HepG2 (cell line): ENCODE results near the gene HCN4. TPM values are rescaled to one million over a fixed set of nuclear protein-coding genes. Genes with fewer than 3 reads are reported as not detected.

Experiments
- ATAC-seq: fragments of 200-7000 bp; cut with Tn5 transposase; 3 replicates; pipeline ENCODE4 v1.9.1; 2020; ENCODE audit warnings: mild to moderate bottlenecking, moderate library complexity
- BruUV-seq: library from RNA; stranded (reverse); fragments of 400-500 nt; replicated peaks from 2 replicates; lab custom pipeline; 2021; lab: Mats Ljungman, UMichigan
- CTCF ChIA-PET: fragments of 300-600 bp; formaldehyde crosslinking; extraction: SDS; loops from one replicate; lab custom pipeline; 2021; ENCODE audit warnings: low total read pairs, inconsistent platforms, low intra/inter-chr PET ratio; lab: Yijun Ruan, JAX
- POLR2A ChIA-PET: fragments of 350-600 bp; sonication (Branson Sonifier 250); formaldehyde crosslinking; loops from one replicate; lab custom pipeline; 2020; ENCODE audit warnings: antibody characterized with exemption, inconsistent platforms; lab: Yijun Ruan, JAX
- DNase-seq: peaks from one replicate; pipeline ENCODE4 v3.0.0-alpha.2; 2015; ENCODE audit warnings: low spot score
- FAIRE-seq: peaks from 3 replicates; lab custom pipeline; 2011; peaks lifted over from hg19 to GRCh38; lab: Jason Lieb, UNC
- H2AFZ ChIP-seq: one replicate; pipeline ENCODE4 v1.6.1; 2011; ENCODE audit warnings: low read length, inconsistent platforms
- H3K27ac ChIP-seq: fragments of 300-600 bp; 3 replicates; pipeline ENCODE4 v1.8.0; 2011; ENCODE audit warnings: mixed run types, mild to moderate bottlenecking, mixed read lengths, low read length, inconsistent platforms; ENCODE audit not compliant: insufficient read depth; ENCODE audit errors: extremely low read length
- H3K27me3 ChIP-seq, 2 experiments: fragments of 200-600 bp in 1 of 2; 2 replicates in 1 of 2; 3 replicates in 1 of 2; pipeline versions ENCODE4 v1.6.0 to v1.8.0; 2011; ENCODE audit warnings: low read length in 2 of 2, mild to moderate bottlenecking in 2 of 2, moderate library complexity in 2 of 2, inconsistent platforms in 1 of 2; ENCODE audit not compliant: insufficient read depth in 2 of 2, control insufficient read depth in 1 of 2
- H3K36me3 ChIP-seq, 2 experiments: fragments of 200-600 bp in 1 of 2; replicated peaks in 1 of 2; 2 replicates in 1 of 2; 3 replicates in 1 of 2; pipeline versions ENCODE4 v1.5.1 to v1.8.0; 2011; ENCODE audit warnings: low read length in 2 of 2, inconsistent platforms in 1 of 2; ENCODE audit not compliant: insufficient read depth in 2 of 2, control insufficient read depth in 1 of 2
- H3K4me1 ChIP-seq: 2 replicates; pipeline ENCODE4 v1.5.1; 2012; ENCODE audit warnings: low read length, inconsistent platforms; ENCODE audit not compliant: insufficient read depth
- H3K4me2 ChIP-seq: 2 replicates; pipeline ENCODE4 v1.6.0; 2011; ENCODE audit warnings: low read depth, low read length, inconsistent platforms
- H3K4me3 ChIP-seq, 3 experiments: fragments of 200-600 bp in 1 of 3; sonication (generic), shearing (Covaris generic) in 1 of 3; replicated peaks in 1 of 3; 2 replicates each; pipeline ENCODE4 v1.5.1; 2011 to 2016; ENCODE audit warnings: low read length in 3 of 3, inconsistent platforms in 2 of 3, low read depth in 2 of 3, mild to moderate bottlenecking in 2 of 3, control low read depth in 1 of 3, mixed read lengths in 1 of 3; ENCODE audit not compliant: insufficient read depth in 1 of 3
- H3K79me2 ChIP-seq: one replicate; pipeline ENCODE4 v1.6.1; 2011; ENCODE audit warnings: low read length, inconsistent platforms; ENCODE audit not compliant: insufficient read depth
- H3K9ac ChIP-seq: 2 replicates; pipeline ENCODE4 v1.6.0; 2011; ENCODE audit warnings: mild to moderate bottlenecking, low read depth, low read length, inconsistent platforms; ENCODE audit not compliant: insufficient read depth
- H3K9me3 ChIP-seq: 2 replicates; pipeline ENCODE4 v1.5.1; 2012; ENCODE audit warnings: mild to moderate bottlenecking, low read length
- H4K20me1 ChIP-seq: 2 replicates; pipeline ENCODE4 v1.6.0; 2011; ENCODE audit warnings: inconsistent platforms, mild to moderate bottlenecking, low read length, moderate library complexity; ENCODE audit not compliant: insufficient read depth
- SMC3 ChIP-seq: IDR thresholded peaks from 2 replicates; pipeline ENCODE4 v1.6.1; 2011; ENCODE audit warnings: low read length, improper control_type of control experiment
- SOX5 ChIP-seq: IDR thresholded peaks from 2 replicates; pipeline ENCODE4 v1.6.1; 2016; ENCODE audit warnings: borderline replicate concordance
- STAG1 ChIP-seq: sonication (generic); formaldehyde crosslinking; IDR thresholded peaks from 2 replicates; pipeline ENCODE4 v1.4.0; 2020; ENCODE audit warnings: missing genetic modification reagents
- TP53 ChIP-seq: sonication (generic); formaldehyde crosslinking; conservative IDR thresholded peaks from 2 replicates; pipeline ENCODE4 v1.4.0; 2020; ENCODE audit warnings: missing genetic modification reagents
- ZFP36L1 ChIP-seq: sonication (generic); formaldehyde crosslinking; IDR thresholded peaks from 2 replicates; pipeline ENCODE4 v1.8.0; 2022; ENCODE audit warnings: mild to moderate bottlenecking, missing genetic modification reagents, moderate library complexity
- ZIK1 ChIP-seq: sonication (generic); formaldehyde crosslinking; IDR thresholded peaks from 2 replicates; pipeline ENCODE4 v1.5.0; 2020; ENCODE audit warnings: mild to moderate bottlenecking, low read depth, missing genetic modification reagents, borderline replicate concordance
- ZNF138 ChIP-seq: sonication (generic); formaldehyde crosslinking; IDR thresholded peaks from 2 replicates; pipeline ENCODE4 v1.5.0; 2020; ENCODE audit warnings: mild to moderate bottlenecking, low read depth, missing genetic modification reagents
- WGBS: methylation state at CpG from one replicate; pipeline ENCODE4 v1.1.6; 2017; ENCODE audit warnings: low lambda C conversion rate; 5-methylcytosine and 5-hydroxymethylcytosine counted together
- in situ Hi-C: cut with HindIII; loops from 2 replicates; pipeline ENCODE4 v1.10.0; 2017; ENCODE audit warnings: low pct_unique_long_range_greater_than_20kb; ENCODE audit not compliant: extremely low pct_ligation_motif_present
- intact Hi-C: fragments of 100-400 bp; cut with micrococcal nuclease; formaldehyde crosslinking; loops from one replicate; pipeline ENCODE4 v1.10.0; 2022; ENCODE audit not compliant: unreplicated experiment
- polyA plus RNA-seq, 8 experiments: library from polyadenylated mRNA; depleted of rRNA in 3 of 8; stranded (reverse) in 7 of 8; unstranded in 1 of 8; fragments of >200 nt; fragmentation: Illumina TruSeq in 4 of 8; extraction: Trizol in 4 of 8; gene quantifications; 2 replicates each; pipeline versions ENCODE4 v1.2.1 to v1.2.3, GENCODE V29; 2011 to 2016; ENCODE audit warnings: low read depth in 4 of 8, missing spikeins in 1 of 8, mixed read lengths in 1 of 8; ENCODE audit not compliant: insufficient read depth in 1 of 8
- total RNA-seq, 5 experiments: library from RNA; depleted of rRNA; stranded (reverse); fragments of >200 nt; fragmentation: Illumina TruSeq; extraction: Trizol; gene quantifications; 2 replicates each; pipeline ENCODE4 v1.2.3, GENCODE V29; 2016; ENCODE audit warnings: low read depth in 1 of 5
- TF ChIP-seq, protein P1 (sequence below): sonication (generic); formaldehyde crosslinking; IDR thresholded peaks from 2 replicates; pipeline ENCODE4 v1.5.0; 2020; ENCODE audit warnings: mild to moderate bottlenecking, missing genetic modification reagents, moderate library complexity
- TF ChIP-seq, protein P2 (sequence below): sonication (generic); formaldehyde crosslinking; IDR thresholded peaks from 2 replicates; pipeline ENCODE4 v1.5.0; 2020; ENCODE audit warnings: mild to moderate bottlenecking, missing genetic modification reagents, borderline replicate concordance

HCN4 gene
- total and polyA plus RNA-seq, 2 of the 13 experiments (the other 11 are each of a cell fraction or from before 2014, with no cell fraction given) = not detected

DNA sequence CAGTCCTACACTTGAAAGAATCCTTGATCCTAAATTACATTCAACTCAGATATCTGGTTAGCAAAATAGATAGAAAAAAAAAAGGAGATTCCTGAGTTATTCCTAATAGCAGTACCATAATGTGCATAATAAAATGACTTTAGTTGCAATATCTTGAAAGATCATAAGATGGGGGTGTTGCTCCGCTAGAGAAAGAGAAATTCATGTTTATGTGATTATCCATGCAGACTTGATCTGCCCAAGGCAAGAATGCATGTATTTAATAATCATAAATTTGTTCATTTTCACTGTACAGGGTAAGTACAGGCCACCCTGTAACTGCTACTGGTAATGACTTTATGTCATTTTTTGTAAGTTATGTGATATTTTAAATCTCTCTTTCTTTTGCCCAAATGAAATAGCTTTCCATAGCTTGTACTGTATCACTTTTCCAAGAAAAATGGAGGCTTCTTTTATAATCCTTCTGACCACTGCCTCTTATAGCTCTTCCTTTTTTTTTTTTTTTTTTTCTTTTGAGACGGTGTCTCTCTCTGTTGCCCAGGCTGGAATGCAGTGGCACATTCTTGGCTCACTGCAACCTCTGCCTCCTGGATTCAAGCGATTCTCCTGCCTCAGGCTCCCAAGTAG is 84.6 kb downstream of the HCN4 start:
- Histone ChIP-seq H2AFZ (no peak overlapping the region), H3K36me3 (0 out of 5 replicates have a peak, but pooled peaks cover 1 to 11% of the 10 kb centered on the region in 2 experiments), H4K20me1 (no peaks in the 10 kb centered on the region), H3K4me3 (no peak overlapping the region), H3K27ac (no peak overlapping the region), H3K27me3 (no peaks in the 10 kb centered on the region), H3K4me2 (no peak overlapping the region), H3K9ac (no peak overlapping the region), H3K4me1 (no peaks in the 10 kb centered on the region), H3K9me3 (no peaks in the 10 kb centered on the region)
- ATAC-seq (no peak), DNase-seq (no peak), FAIRE-seq (no peak)
- in situ Hi-C loops = no loop called here
- WGBS = 94% methylated on average over 3 of the region's 3 CpGs
- no TSS peak for BruUV-seq
- intact Hi-C loops = no loop called here
- CTCF ChIA-PET = interaction anchor here (0.7 kb wide), 1 partner anchor 352 kb away, joined by 4 read pairs; no protein-coding TSS in a partner anchor
- POLR2A ChIA-PET = no interaction called here
- TF ChIP-seq ZIK1 (CRISPR knock-in tag) (no peak), ZNF138 (CRISPR knock-in tag) (no peak), SMC3 (peak; percentile 7; the same call in 1 of the 2 replicates), STAG1 (peak; percentile 31; the same call in 1 of the 2 replicates), ZFP36L1 (no peak), SOX5 (CRISPR knock-in tag) (no peak), TP53 (CRISPR knock-in tag) (no peak)
- TF ChIP-seq, protein P1, sequence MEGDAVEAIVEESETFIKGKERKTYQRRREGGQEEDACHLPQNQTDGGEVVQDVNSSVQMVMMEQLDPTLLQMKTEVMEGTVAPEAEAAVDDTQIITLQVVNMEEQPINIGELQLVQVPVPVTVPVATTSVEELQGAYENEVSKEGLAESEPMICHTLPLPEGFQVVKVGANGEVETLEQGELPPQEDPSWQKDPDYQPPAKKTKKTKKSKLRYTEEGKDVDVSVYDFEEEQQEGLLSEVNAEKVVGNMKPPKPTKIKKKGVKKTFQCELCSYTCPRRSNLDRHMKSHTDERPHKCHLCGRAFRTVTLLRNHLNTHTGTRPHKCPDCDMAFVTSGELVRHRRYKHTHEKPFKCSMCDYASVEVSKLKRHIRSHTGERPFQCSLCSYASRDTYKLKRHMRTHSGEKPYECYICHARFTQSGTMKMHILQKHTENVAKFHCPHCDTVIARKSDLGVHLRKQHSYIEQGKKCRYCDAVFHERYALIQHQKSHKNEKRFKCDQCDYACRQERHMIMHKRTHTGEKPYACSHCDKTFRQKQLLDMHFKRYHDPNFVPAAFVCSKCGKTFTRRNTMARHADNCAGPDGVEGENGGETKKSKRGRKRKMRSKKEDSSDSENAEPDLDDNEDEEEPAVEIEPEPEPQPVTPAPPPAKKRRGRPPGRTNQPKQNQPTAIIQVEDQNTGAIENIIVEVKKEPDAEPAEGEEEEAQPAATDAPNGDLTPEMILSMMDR (CRISPR knock-in tag) = peak; percentile 29; the same call in 1 of the 2 replicates
- TF ChIP-seq, protein P2, sequence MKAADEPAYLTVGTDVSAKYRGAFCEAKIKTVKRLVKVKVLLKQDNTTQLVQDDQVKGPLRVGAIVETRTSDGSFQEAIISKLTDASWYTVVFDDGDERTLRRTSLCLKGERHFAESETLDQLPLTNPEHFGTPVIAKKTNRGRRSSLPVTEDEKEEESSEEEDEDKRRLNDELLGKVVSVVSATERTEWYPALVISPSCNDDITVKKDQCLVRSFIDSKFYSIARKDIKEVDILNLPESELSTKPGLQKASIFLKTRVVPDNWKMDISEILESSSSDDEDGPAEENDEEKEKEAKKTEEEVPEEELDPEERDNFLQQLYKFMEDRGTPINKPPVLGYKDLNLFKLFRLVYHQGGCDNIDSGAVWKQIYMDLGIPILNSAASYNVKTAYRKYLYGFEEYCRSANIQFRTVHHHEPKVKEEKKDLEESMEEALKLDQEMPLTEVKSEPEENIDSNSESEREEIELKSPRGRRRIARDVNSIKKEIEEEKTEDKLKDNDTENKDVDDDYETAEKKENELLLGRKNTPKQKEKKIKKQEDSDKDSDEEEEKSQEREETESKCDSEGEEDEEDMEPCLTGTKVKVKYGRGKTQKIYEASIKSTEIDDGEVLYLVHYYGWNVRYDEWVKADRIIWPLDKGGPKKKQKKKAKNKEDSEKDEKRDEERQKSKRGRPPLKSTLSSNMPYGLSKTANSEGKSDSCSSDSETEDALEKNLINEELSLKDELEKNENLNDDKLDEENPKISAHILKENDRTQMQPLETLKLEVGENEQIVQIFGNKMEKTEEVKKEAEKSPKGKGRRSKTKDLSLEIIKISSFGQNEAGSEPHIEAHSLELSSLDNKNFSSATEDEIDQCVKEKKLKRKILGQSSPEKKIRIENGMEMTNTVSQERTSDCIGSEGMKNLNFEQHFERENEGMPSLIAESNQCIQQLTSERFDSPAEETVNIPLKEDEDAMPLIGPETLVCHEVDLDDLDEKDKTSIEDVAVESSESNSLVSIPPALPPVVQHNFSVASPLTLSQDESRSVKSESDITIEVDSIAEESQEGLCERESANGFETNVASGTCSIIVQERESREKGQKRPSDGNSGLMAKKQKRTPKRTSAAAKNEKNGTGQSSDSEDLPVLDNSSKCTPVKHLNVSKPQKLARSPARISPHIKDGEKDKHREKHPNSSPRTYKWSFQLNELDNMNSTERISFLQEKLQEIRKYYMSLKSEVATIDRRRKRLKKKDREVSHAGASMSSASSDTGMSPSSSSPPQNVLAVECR (CRISPR knock-in tag) = no peak
- TF ChIP-seq, all 625 proteins: peak for 3
- no peaks in the 10 kb centered on the region for H3K79me2 ChIP-seq
